ENCODE measurements around the gene PRKAR2A. TPM values are rescaled to one million over a fixed set of nuclear protein-coding genes. Genes with fewer than 3 reads are reported as not detected.

PRKAR2A gene
- 10 to 100 TPM; 31.6 to 50.0 (median 40.4) TPM for polyA plus RNA-seq (ENCODE audit: insufficient read length in 4 of 4)

- peak; percentile 76 to 82 (median 80) for DNase-seq (ENCODE audit: low read depth in 4 of 4, low spot score in 3 of 4)
These were observed at the start of gene PRKAR2A for GRCh38 chr3:48847504-48848423. Gene PRKAR2A (minus strand): TSS chr3:48847874. CDS start chr3:48847596, 278 bp downstream.

GRCh38 chr3:48896936-48897335 is 49.3 kb upstream of the PRKAR2A start:
- no peak for DNase-seq (ENCODE audit: low read depth in 4 of 4, low spot score in 3 of 4)

GRCh38 chr3:48894516-48894915 is 46.8 kb upstream of the PRKAR2A start:
- DNase-seq (ENCODE audit: low read depth in 4 of 4, low spot score in 3 of 4), result no peak

- no peak for DNase-seq (ENCODE audit: low read depth in 4 of 4, low spot score in 3 of 4)
These were observed 43.9 kb upstream of the PRKAR2A start for GRCh38 chr3:48891606-48892005.

GRCh38 chr3:48885753-48886152 is 38.1 kb upstream of the PRKAR2A start:
- no peak for DNase-seq (ENCODE audit: low read depth in 4 of 4, low spot score in 3 of 4)

GRCh38 chr3:48881652-48882114 is 34.0 kb upstream of the PRKAR2A start:
- no peak for DNase-seq (ENCODE audit: low read depth in 4 of 4, low spot score in 3 of 4)

GRCh38 chr3:48881006-48881405 is 33.3 kb upstream of the PRKAR2A start:
- DNase-seq (ENCODE audit: low read depth in 4 of 4, low spot score in 3 of 4), result no peak

GRCh38 chr3:48879994-48880377 is 32.3 kb upstream of the PRKAR2A start:
- no peak for DNase-seq (ENCODE audit: low read depth in 4 of 4, low spot score in 3 of 4)

- DNase-seq (ENCODE audit: low read depth in 4 of 4, low spot score in 3 of 4), result no peak
These were observed 31.8 kb upstream of the PRKAR2A start for GRCh38 chr3:48879307-48879993.

- DNase-seq (ENCODE audit: low read depth in 4 of 4, low spot score in 3 of 4), result no peak
These were observed 30.0 kb upstream of the PRKAR2A start for GRCh38 chr3:48877671-48878070.

- DNase-seq (ENCODE audit: low read depth in 4 of 4, low spot score in 3 of 4), result no peak
These were observed 15.4 kb upstream of the PRKAR2A start for GRCh38 chr3:48863122-48863521.

- no peak for DNase-seq (ENCODE audit: low read depth in 4 of 4, low spot score in 3 of 4)
These were observed 11.5 kb upstream of the PRKAR2A start for GRCh38 chr3:48859206-48859605.

GRCh38 chr3:48858709-48859108 is 11.0 kb upstream of the PRKAR2A start:
- DNase-seq (ENCODE audit: low read depth in 4 of 4, low spot score in 3 of 4), result no peak

GRCh38 chr3:48857641-48858040 is 10.0 kb upstream of the PRKAR2A start:
- no peak for DNase-seq (ENCODE audit: low read depth in 4 of 4, low spot score in 3 of 4)

- no peak for DNase-seq (ENCODE audit: low read depth in 4 of 4, low spot score in 3 of 4)
These were observed 8.8 kb upstream of the PRKAR2A start for GRCh38 chr3:48856469-48856868.

- DNase-seq (ENCODE audit: low read depth in 4 of 4, low spot score in 3 of 4), result no peak
These were observed 8.2 kb upstream of the PRKAR2A start for GRCh38 chr3:48855681-48856447.

- no peak for DNase-seq (ENCODE audit: low read depth in 4 of 4, low spot score in 3 of 4)
These were observed 4.5 kb upstream of the PRKAR2A start for GRCh38 chr3:48852151-48852550.

- peak in 1 of 4 donors; percentile 37 for DNase-seq (ENCODE audit: low read depth in 4 of 4, low spot score in 3 of 4)
These were observed 3.7 kb upstream of the PRKAR2A start for GRCh38 chr3:48851407-48851806.

GRCh38 chr3:48848816-48849515 is 1.3 kb upstream of the PRKAR2A start:
- no peak for DNase-seq (ENCODE audit: low read depth in 4 of 4, low spot score in 3 of 4)

- peak in 2 of 4 donors; percentile 25 to 41 for DNase-seq (ENCODE audit: low read depth in 4 of 4, low spot score in 3 of 4)
These were observed 596 bp downstream of the PRKAR2A start for GRCh38 chr3:48847053-48847503.

All from left renal pelvis (tissue), 4 donors.